OCI-LY7 (cell line): ENCODE data around the gene ITGA7.

Source experiments
- EZH2phosphoT487 ChIP-seq: fragments of 200-600 bp; sonication (generic); IDR thresholded peaks from 2 replicates; pipeline ENCODE4 v1.6.1; 2018; ENCODE audit warnings: low read depth, borderline replicate concordance, mild to moderate bottlenecking, mixed run types, antibody characterized with exemption, low read length, moderate library complexity, mixed read lengths
- TF ChIP-seq, protein P1 (sequence below): fragments of 200-600 bp; sonication (generic); conservative IDR thresholded peaks from 2 replicates; pipeline ENCODE4 v1.5.1; 2014; ENCODE audit warnings: mild to moderate bottlenecking, antibody characterized with exemption, low read length, moderate library complexity, mixed read lengths

DNA sequence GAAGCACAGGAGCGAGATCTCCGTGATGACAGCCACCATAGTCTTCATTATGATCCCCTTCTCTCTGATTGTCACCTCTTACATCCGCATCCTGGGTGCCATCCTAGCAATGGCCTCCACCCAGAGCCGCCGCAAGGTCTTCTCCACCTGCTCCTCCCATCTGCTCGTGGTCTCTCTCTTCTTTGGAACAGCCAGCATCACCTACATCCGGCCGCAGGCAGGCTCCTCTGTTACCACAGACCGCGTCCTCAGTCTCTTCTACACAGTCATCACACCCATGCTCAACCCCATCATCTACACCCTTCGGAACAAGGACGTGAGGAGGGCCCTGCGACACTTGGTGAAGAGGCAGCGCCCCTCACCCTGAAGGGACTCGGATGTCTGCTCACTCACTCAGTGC is 70.2 kb downstream of the ITGA7 start:
- TF ChIP-seq, protein P1, sequence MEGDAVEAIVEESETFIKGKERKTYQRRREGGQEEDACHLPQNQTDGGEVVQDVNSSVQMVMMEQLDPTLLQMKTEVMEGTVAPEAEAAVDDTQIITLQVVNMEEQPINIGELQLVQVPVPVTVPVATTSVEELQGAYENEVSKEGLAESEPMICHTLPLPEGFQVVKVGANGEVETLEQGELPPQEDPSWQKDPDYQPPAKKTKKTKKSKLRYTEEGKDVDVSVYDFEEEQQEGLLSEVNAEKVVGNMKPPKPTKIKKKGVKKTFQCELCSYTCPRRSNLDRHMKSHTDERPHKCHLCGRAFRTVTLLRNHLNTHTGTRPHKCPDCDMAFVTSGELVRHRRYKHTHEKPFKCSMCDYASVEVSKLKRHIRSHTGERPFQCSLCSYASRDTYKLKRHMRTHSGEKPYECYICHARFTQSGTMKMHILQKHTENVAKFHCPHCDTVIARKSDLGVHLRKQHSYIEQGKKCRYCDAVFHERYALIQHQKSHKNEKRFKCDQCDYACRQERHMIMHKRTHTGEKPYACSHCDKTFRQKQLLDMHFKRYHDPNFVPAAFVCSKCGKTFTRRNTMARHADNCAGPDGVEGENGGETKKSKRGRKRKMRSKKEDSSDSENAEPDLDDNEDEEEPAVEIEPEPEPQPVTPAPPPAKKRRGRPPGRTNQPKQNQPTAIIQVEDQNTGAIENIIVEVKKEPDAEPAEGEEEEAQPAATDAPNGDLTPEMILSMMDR: no peak
- TF ChIP-seq EZH2phosphoT487: no peak
